ENCODE results near the gene DNAJB14.
"Not testable (repeated sequence)": the region's sequence is repeated elsewhere in the genome, so short reads cannot be mapped to it uniquely, and the experiment has no call there.

DNAJB14 gene

DNA sequence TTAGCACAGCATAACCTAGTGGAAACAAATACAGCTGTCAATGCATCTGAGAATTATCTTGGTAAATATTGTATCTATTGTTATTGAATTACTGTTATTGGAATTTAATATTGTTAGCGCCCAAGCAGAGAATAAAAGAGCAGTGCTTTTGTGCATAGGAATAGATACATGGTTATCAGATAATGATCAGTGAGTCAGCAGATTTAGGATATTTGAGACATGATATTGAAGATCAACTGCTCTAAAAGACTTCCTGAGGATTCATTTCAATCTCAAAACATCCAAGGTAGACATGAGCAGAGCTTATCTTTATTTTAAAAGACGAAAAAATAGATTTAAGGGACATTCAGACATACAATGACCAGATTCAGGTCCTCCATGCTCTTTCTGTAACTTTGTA, 14.2 kb upstream of the DNAJB14 start:
- H3K36me3 ChIP-seq (ENCODE audit: control insufficient read depth, insufficient read depth, low read length): no peaks in the 10 kb centered on the region
- H3K27me3 ChIP-seq (ENCODE audit: control insufficient read depth, insufficient read depth, low read length): no peaks in the 10 kb centered on the region
- no peak overlapping the region for H3K9ac ChIP-seq (ENCODE audit: low read length)
- no peak overlapping the region for H3K4me3 ChIP-seq (ENCODE audit: low read length)
- no peaks in the 10 kb centered on the region for H3K4me1 ChIP-seq (ENCODE audit: control insufficient read depth, insufficient read depth, low read length)
- no peak overlapping the region for H3K27ac ChIP-seq (ENCODE audit: low read depth, low read length)

GRCh38 chr4:99958207-99958606, 11.8 kb upstream of the DNAJB14 start:
- H3K9ac ChIP-seq (ENCODE audit: low read length); H3K27me3 ChIP-seq (ENCODE audit: control insufficient read depth, insufficient read depth, low read length); H3K36me3 ChIP-seq (ENCODE audit: control insufficient read depth, insufficient read depth, low read length); H3K4me3 ChIP-seq (ENCODE audit: low read length); H3K27ac ChIP-seq (ENCODE audit: low read depth, low read length); H3K4me1 ChIP-seq (ENCODE audit: control insufficient read depth, insufficient read depth, low read length): not testable (repeated sequence)

- peaks cover 5% of the 10 kb centered on the region for H3K4me1 ChIP-seq (ENCODE audit: control insufficient read depth, insufficient read depth, low read length)
- peak overlapping the region; percentile 70 for H3K9ac ChIP-seq (ENCODE audit: low read length)
- peak overlapping the region; percentile 89 for H3K27ac ChIP-seq (ENCODE audit: low read depth, low read length)
- peak overlapping the region; percentile 92 for H3K4me3 ChIP-seq (ENCODE audit: low read length)
- no peaks in the 10 kb centered on the region for H3K27me3 ChIP-seq (ENCODE audit: control insufficient read depth, insufficient read depth, low read length)
- H3K36me3 ChIP-seq (ENCODE audit: control insufficient read depth, insufficient read depth, low read length): no peaks in the 10 kb centered on the region
Measured at GRCh38 chr4:99950913-99951254, 4.5 kb upstream of the DNAJB14 start.

- Histone ChIP-seq H3K9ac (ENCODE audit: low read length) (peak within 1 kb of the TSS; percentile 70), H3K36me3 (ENCODE audit: control insufficient read depth, insufficient read depth, low read length) (no peaks in the 10 kb centered on the region), H3K4me3 (ENCODE audit: low read length) (peak within 1 kb of the TSS; percentile 92), H3K27me3 (ENCODE audit: control insufficient read depth, insufficient read depth, low read length) (no peaks in the 10 kb centered on the region), H3K27ac (ENCODE audit: low read depth, low read length) (peak within 1 kb of the TSS; percentile 89), H3K4me1 (ENCODE audit: control insufficient read depth, insufficient read depth, low read length) (peaks cover 9% of the 10 kb centered on the region)
Measured at GRCh38 chr4:99949999-99950912, 3.8 kb upstream of the DNAJB14 start, which contains the start of gene H2AZ1. H2AZ1 (minus strand) TSS chr4:99950275; CDS start chr4:99950170, 105 bp downstream.

DNA sequence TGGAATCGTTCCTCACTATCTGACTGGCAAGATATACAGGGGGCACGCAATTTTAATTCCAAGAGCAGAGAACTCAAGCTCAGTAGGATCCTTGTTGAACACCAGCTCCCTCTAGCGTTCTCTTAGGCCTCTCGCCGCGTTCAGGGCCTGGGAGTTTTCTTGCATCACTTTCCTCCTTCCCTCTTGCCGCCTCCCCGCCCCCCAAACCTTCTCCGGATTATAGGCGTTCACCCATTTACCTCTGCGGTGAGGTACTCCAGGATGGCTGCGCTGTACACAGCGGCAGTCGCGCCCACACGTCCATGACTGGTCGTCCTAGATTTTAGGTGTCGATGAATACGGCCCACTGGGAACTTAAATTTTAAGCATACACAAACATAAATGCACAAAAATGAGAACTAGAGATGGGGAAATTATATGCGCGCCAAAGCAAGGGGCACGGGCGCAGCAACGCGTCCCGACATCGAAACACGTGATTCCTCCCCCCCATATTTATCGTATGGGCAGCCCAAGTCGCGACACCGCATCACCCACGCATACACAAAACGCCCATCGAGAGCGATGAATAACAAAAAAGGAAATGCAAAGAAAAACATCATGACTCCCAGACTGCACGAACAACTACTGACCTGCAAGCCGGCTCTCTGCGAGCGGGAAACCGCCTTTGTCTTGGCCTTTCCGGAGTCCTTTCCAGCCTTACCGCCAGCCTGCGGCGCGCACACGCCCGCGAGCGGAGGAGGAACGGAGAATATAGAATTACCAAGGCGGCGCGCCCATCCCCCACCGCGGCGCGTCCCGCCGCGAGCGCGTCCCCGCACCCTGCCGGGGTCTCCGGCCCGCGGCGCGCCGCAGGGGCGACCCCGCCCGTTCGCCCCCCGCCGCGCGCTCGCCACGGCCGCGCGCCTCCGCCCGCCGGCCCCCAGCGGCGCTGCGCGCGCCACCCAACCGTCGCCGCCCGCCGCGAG, 2.9 kb upstream of the DNAJB14 start:
- peak overlapping the region; percentile 67 for H3K9ac ChIP-seq (ENCODE audit: low read length)
- H3K27ac ChIP-seq (ENCODE audit: low read depth, low read length): peak overlapping the region; percentile 84
- no peaks in the 10 kb centered on the region for H3K36me3 ChIP-seq (ENCODE audit: control insufficient read depth, insufficient read depth, low read length)
- H3K27me3 ChIP-seq (ENCODE audit: control insufficient read depth, insufficient read depth, low read length): no peaks in the 10 kb centered on the region
- H3K4me3 ChIP-seq (ENCODE audit: low read length): peak overlapping the region; percentile 76
- H3K4me1 ChIP-seq (ENCODE audit: control insufficient read depth, insufficient read depth, low read length): peaks cover 12% of the 10 kb centered on the region

DNA sequence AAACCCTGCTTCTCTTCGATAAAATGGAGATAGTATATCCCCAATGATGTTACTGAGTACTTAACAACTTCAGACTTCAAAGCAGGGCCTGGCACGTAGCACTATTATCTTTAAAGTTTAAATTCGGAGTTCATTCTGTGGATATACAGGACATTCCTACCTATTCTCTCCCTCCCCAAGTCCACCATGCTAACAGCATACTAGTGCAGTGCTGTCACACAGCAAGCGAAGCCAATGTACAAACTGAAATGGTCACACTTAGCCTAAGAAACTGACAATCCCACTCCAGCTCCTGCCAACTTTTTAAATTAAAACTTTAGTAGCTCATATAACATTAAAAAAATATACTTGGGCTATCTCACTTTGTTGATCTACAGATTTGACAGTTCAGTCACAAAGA, 1.2 kb upstream of the DNAJB14 start:
- no peak overlapping the region for H3K4me3 ChIP-seq (ENCODE audit: low read length)
- peaks cover 12% of the 10 kb centered on the region for H3K4me1 ChIP-seq (ENCODE audit: control insufficient read depth, insufficient read depth, low read length)
- H3K27me3 ChIP-seq (ENCODE audit: control insufficient read depth, insufficient read depth, low read length): no peaks in the 10 kb centered on the region
- H3K9ac ChIP-seq (ENCODE audit: low read length): no peak overlapping the region
- H3K27ac ChIP-seq (ENCODE audit: low read depth, low read length): peak overlapping the region; percentile 94
- no peaks in the 10 kb centered on the region for H3K36me3 ChIP-seq (ENCODE audit: control insufficient read depth, insufficient read depth, low read length)

DNA sequence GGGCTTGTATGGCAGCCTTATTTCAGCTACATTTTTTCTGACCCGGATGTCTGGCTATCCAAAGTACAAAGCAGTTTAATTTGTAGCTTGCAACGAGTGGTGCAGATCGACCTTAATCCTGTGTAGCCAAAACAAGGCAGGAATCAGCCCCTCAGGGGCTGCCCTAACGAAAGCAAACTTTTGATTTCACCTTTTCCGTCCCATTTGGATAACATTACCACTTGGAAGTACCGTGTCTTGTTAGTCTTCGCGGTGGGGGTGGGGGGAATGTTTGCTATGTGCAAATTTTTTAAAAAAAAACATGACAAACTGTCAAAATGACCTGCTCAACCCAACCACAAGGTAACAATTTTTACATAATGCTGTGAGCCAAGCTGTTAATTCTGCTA, 766 bp upstream of the DNAJB14 start:
- Histone ChIP-seq H3K9ac (ENCODE audit: low read length) (peak overlapping the region; percentile 91), H3K4me1 (ENCODE audit: control insufficient read depth, insufficient read depth, low read length) (peaks cover 12% of the 10 kb centered on the region), H3K4me3 (ENCODE audit: low read length) (peak overlapping the region; percentile 92), H3K27ac (ENCODE audit: low read depth, low read length) (peak overlapping the region; percentile 94), H3K36me3 (ENCODE audit: control insufficient read depth, insufficient read depth, low read length) (no peaks in the 10 kb centered on the region), H3K27me3 (ENCODE audit: control insufficient read depth, insufficient read depth, low read length) (no peaks in the 10 kb centered on the region)

- H3K27me3 ChIP-seq (ENCODE audit: control insufficient read depth, insufficient read depth, low read length): no peaks in the 10 kb centered on the region
- no peaks in the 10 kb centered on the region for H3K36me3 ChIP-seq (ENCODE audit: control insufficient read depth, insufficient read depth, low read length)
- peak overlapping the region; percentile 92 for H3K4me3 ChIP-seq (ENCODE audit: low read length)
- H3K9ac ChIP-seq (ENCODE audit: low read length): peak overlapping the region; percentile 91
- peaks cover 12% of the 10 kb centered on the region for H3K4me1 ChIP-seq (ENCODE audit: control insufficient read depth, insufficient read depth, low read length)
- peak overlapping the region; percentile 94 for H3K27ac ChIP-seq (ENCODE audit: low read depth, low read length)
Measured at GRCh38 chr4:99945718-99946355, 581 bp downstream of the DNAJB14 start.

DNA sequence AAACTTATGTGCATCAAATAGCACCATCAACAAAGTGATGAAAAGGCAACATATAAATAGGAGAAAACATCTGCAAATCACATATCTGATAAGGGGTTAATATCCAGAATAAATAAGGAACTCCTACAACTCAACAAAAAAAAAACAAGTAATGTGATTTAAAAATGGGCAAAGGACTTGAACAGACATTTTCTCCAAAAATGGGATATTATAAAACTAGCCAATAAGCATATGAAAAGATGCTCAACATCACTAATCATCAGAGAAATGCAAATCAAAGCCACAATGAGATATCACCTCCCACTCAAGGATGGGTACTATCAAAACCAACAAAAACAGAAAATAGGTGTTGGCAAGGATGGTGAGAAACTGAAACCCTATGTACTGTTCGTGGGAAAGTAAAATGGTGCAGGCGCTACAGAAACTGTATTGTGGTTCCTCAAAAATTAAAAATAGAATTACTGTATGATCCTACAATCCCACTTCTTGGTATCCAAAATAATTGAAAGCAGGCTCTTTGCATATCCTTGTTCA, 2.4 kb downstream of the DNAJB14 start:
- Histone ChIP-seq H3K4me3 (ENCODE audit: low read length) (no peak overlapping the region), H3K27ac (ENCODE audit: low read depth, low read length) (no peak overlapping the region), H3K4me1 (ENCODE audit: control insufficient read depth, insufficient read depth, low read length) (peaks cover 12% of the 10 kb centered on the region), H3K36me3 (ENCODE audit: control insufficient read depth, insufficient read depth, low read length) (no peaks in the 10 kb centered on the region), H3K27me3 (ENCODE audit: control insufficient read depth, insufficient read depth, low read length) (no peaks in the 10 kb centered on the region), H3K9ac (ENCODE audit: low read length) (no peak overlapping the region)

DNA sequence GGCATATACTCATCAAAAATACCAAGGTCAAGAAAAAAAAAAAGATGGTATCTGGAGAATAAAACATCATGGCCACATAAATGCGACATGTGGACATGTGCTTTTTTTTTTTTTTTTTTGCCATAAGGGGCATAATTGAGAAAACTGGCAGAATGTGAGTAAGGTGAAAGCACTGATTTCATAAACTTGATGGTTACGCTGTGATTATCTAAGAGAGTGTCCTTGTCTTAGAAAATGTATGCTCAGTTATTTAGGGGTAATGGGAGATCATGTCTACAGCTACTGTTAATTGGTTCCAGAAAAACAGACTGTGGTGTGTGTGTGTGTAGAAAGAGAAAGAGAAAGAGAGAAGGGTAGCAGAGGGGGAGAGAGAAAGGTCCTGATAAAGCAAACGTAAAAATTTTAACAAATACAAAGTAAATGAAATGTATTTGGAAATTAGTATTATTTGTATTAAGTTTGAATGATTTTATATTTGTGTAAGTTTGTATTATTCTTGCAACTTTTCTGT, 8.1 kb downstream of the DNAJB14 start:
- Histone ChIP-seq H3K36me3 (ENCODE audit: control insufficient read depth, insufficient read depth, low read length) (no peaks in the 10 kb centered on the region), H3K27ac (ENCODE audit: low read depth, low read length) (no peak overlapping the region), H3K4me3 (ENCODE audit: low read length) (no peak overlapping the region), H3K27me3 (ENCODE audit: control insufficient read depth, insufficient read depth, low read length) (no peaks in the 10 kb centered on the region), H3K4me1 (ENCODE audit: control insufficient read depth, insufficient read depth, low read length) (no peaks in the 10 kb centered on the region), H3K9ac (ENCODE audit: low read length) (no peak overlapping the region)

DNA sequence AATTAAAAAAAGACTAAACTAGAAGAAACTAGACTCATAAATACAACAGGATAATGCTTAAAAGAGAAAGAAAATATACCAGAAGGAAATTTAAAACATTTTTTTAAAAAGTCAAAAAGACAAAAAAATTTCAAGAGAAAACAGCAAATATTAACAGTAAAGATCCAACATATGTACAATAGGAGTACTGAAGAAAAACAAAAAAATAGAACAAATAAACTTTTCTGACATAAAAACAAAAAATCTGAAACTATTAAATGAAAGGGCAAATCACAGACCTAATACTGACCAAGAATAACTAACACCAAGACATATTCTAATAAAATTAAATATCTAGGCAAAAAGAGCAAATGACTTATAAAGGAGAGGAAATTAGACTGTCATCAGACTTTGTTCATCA, 11.5 kb downstream of the DNAJB14 start:
- H3K27me3 ChIP-seq (ENCODE audit: control insufficient read depth, insufficient read depth, low read length): no peaks in the 10 kb centered on the region
- no peak overlapping the region for H3K4me3 ChIP-seq (ENCODE audit: low read length)
- peaks cover 2% of the 10 kb centered on the region for H3K36me3 ChIP-seq (ENCODE audit: control insufficient read depth, insufficient read depth, low read length)
- H3K9ac ChIP-seq (ENCODE audit: low read length): no peak overlapping the region
- H3K4me1 ChIP-seq (ENCODE audit: control insufficient read depth, insufficient read depth, low read length): no peaks in the 10 kb centered on the region
- no peak overlapping the region for H3K27ac ChIP-seq (ENCODE audit: low read depth, low read length)

DNA sequence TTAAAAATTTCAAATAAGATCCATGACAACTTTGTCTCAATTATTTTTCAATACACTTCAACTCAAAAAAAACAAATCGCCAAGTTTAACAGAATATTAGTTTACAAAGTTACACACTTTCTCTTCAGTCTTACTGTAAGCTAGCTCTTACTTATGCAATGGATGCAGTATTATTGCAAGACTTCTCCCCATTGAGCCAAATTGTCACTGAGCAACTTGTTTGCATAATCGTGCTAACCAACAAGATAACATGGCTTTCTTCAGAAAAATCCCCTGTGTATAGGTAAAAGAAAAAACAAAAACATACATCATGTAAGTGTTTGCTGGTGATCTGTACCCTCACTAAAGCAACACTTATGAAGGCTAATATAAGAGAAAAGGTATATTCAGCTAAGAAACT, 18.9 kb downstream of the DNAJB14 start:
- Histone ChIP-seq H3K36me3 (ENCODE audit: control insufficient read depth, insufficient read depth, low read length) (peaks cover 2% of the 10 kb centered on the region), H3K4me1 (ENCODE audit: control insufficient read depth, insufficient read depth, low read length) (no peaks in the 10 kb centered on the region), H3K27me3 (ENCODE audit: control insufficient read depth, insufficient read depth, low read length) (no peaks in the 10 kb centered on the region), H3K27ac (ENCODE audit: low read depth, low read length) (no peak overlapping the region), H3K9ac (ENCODE audit: low read length) (no peak overlapping the region), H3K4me3 (ENCODE audit: low read length) (no peak overlapping the region)
